ENCODE data around the gene NTSR2.
A peak's percentile ranks its signal among the peaks of the same experiment; 100 is the strongest.

NTSR2 gene

GRCh38 chr2:11688222-11689069, 18.5 kb upstream of the NTSR2 start:
- peaks cover 11% of the 10 kb centered on the region for H3K4me1 Mint-ChIP-seq (ENCODE audit: low read depth)
- H3K4me3 Mint-ChIP-seq, result peak overlapping the region; percentile 65
- H3K27ac Mint-ChIP-seq, result peak overlapping the region; percentile 22
- peaks cover 2% of the 10 kb centered on the region for H3K27me3 Mint-ChIP-seq
- no peaks in the 10 kb centered on the region for H3K9me3 Mint-ChIP-seq (ENCODE audit: low read depth)
- no peaks in the 10 kb centered on the region for H3K36me3 Mint-ChIP-seq

GRCh38 chr2:11687736-11688135, 17.7 kb upstream of the NTSR2 start:
- Mint-ChIP-seq H3K4me3 (no peak overlapping the region), H3K36me3 (no peaks in the 10 kb centered on the region), H3K27ac (no peak overlapping the region), H3K4me1 (ENCODE audit: low read depth) (peaks cover 8% of the 10 kb centered on the region), H3K9me3 (ENCODE audit: low read depth) (no peaks in the 10 kb centered on the region), H3K27me3 (peaks cover 2% of the 10 kb centered on the region)

GRCh38 chr2:11685906-11686470, 16.0 kb upstream of the NTSR2 start:
- Mint-ChIP-seq H3K4me3 (no peak overlapping the region), H3K9me3 (ENCODE audit: low read depth) (no peaks in the 10 kb centered on the region), H3K36me3 (no peaks in the 10 kb centered on the region), H3K4me1 (ENCODE audit: low read depth) (peaks cover 11% of the 10 kb centered on the region), H3K27me3 (peaks cover 2% of the 10 kb centered on the region), H3K27ac (no peak overlapping the region)

- no peak overlapping the region for H3K27ac Mint-ChIP-seq
- no peak overlapping the region for H3K4me3 Mint-ChIP-seq
- H3K9me3 Mint-ChIP-seq (ENCODE audit: low read depth), result no peaks in the 10 kb centered on the region
- peaks cover 2% of the 10 kb centered on the region for H3K27me3 Mint-ChIP-seq
- peaks cover 11% of the 10 kb centered on the region for H3K4me1 Mint-ChIP-seq (ENCODE audit: low read depth)
- H3K36me3 Mint-ChIP-seq, result no peaks in the 10 kb centered on the region
These were observed 15.0 kb upstream of the NTSR2 start for GRCh38 chr2:11684894-11685460.

GRCh38 chr2:11683966-11684365, 14.0 kb upstream of the NTSR2 start:
- H3K27ac Mint-ChIP-seq, result no peak overlapping the region
- no peaks in the 10 kb centered on the region for H3K36me3 Mint-ChIP-seq
- H3K4me1 Mint-ChIP-seq (ENCODE audit: low read depth), result peaks cover 11% of the 10 kb centered on the region
- no peak overlapping the region for H3K4me3 Mint-ChIP-seq
- H3K27me3 Mint-ChIP-seq, result peaks cover 2% of the 10 kb centered on the region
- H3K9me3 Mint-ChIP-seq (ENCODE audit: low read depth), result no peaks in the 10 kb centered on the region

GRCh38 chr2:11683476-11683875, 13.5 kb upstream of the NTSR2 start:
- Mint-ChIP-seq H3K27ac (no peak overlapping the region), H3K36me3 (no peaks in the 10 kb centered on the region), H3K4me3 (no peak overlapping the region), H3K4me1 (ENCODE audit: low read depth) (peaks cover 8% of the 10 kb centered on the region), H3K27me3 (peaks cover 2% of the 10 kb centered on the region), H3K9me3 (ENCODE audit: low read depth) (no peaks in the 10 kb centered on the region)

- Mint-ChIP-seq H3K36me3 (no peaks in the 10 kb centered on the region), H3K4me3 (no peak overlapping the region), H3K27me3 (no peaks in the 10 kb centered on the region), H3K27ac (no peak overlapping the region), H3K4me1 (ENCODE audit: low read depth) (peaks cover 3% of the 10 kb centered on the region), H3K9me3 (ENCODE audit: low read depth) (no peaks in the 10 kb centered on the region)
These were observed 12.6 kb upstream of the NTSR2 start for GRCh38 chr2:11682590-11682915.

- Mint-ChIP-seq H3K4me3 (no peak overlapping the region), H3K9me3 (ENCODE audit: low read depth) (no peaks in the 10 kb centered on the region), H3K4me1 (ENCODE audit: low read depth) (peaks cover 3% of the 10 kb centered on the region), H3K27ac (no peak overlapping the region), H3K27me3 (no peaks in the 10 kb centered on the region), H3K36me3 (no peaks in the 10 kb centered on the region)
These were observed 12.0 kb upstream of the NTSR2 start for GRCh38 chr2:11681722-11682589.

GRCh38 chr2:11680901-11681721, 11.1 kb upstream of the NTSR2 start:
- no peak overlapping the region for H3K4me3 Mint-ChIP-seq
- H3K9me3 Mint-ChIP-seq (ENCODE audit: low read depth), result no peaks in the 10 kb centered on the region
- H3K27ac Mint-ChIP-seq, result no peak overlapping the region
- peaks cover 5% of the 10 kb centered on the region for H3K27me3 Mint-ChIP-seq
- no peaks in the 10 kb centered on the region for H3K36me3 Mint-ChIP-seq
- peaks cover 3% of the 10 kb centered on the region for H3K4me1 Mint-ChIP-seq (ENCODE audit: low read depth)

- H3K9me3 Mint-ChIP-seq (ENCODE audit: low read depth), result no peaks in the 10 kb centered on the region
- no peak overlapping the region for H3K27ac Mint-ChIP-seq
- peaks cover 8% of the 10 kb centered on the region for H3K27me3 Mint-ChIP-seq
- H3K4me1 Mint-ChIP-seq (ENCODE audit: low read depth), result peaks cover 3% of the 10 kb centered on the region
- no peak overlapping the region for H3K4me3 Mint-ChIP-seq
- no peaks in the 10 kb centered on the region for H3K36me3 Mint-ChIP-seq
These were observed 10.3 kb upstream of the NTSR2 start for GRCh38 chr2:11680182-11680900.

- Mint-ChIP-seq H3K4me3 (no peak overlapping the region), H3K4me1 (ENCODE audit: low read depth) (peaks cover 3% of the 10 kb centered on the region), H3K9me3 (ENCODE audit: low read depth) (no peaks in the 10 kb centered on the region), H3K27ac (no peak overlapping the region), H3K36me3 (no peaks in the 10 kb centered on the region), H3K27me3 (peaks cover 13% of the 10 kb centered on the region)
These were observed 9.6 kb upstream of the NTSR2 start for GRCh38 chr2:11679486-11680181.

- Mint-ChIP-seq H3K4me3 (no peak overlapping the region), H3K36me3 (no peaks in the 10 kb centered on the region), H3K4me1 (ENCODE audit: low read depth) (peaks cover 3% of the 10 kb centered on the region), H3K9me3 (ENCODE audit: low read depth) (no peaks in the 10 kb centered on the region), H3K27me3 (peaks cover 15% of the 10 kb centered on the region), H3K27ac (no peak overlapping the region)
These were observed 9.0 kb upstream of the NTSR2 start for GRCh38 chr2:11679016-11679415.

GRCh38 chr2:11678306-11678960, 8.4 kb upstream of the NTSR2 start:
- Mint-ChIP-seq H3K27me3 (peaks cover 17% of the 10 kb centered on the region), H3K9me3 (ENCODE audit: low read depth) (no peaks in the 10 kb centered on the region)

More at GRCh38 chr2:11678306-11678960, 8.4 kb upstream of the NTSR2 start:
- H3K4me3 Mint-ChIP-seq, result no peak overlapping the region
- H3K4me1 Mint-ChIP-seq (ENCODE audit: low read depth), result peaks cover 3% of the 10 kb centered on the region
- no peaks in the 10 kb centered on the region for H3K36me3 Mint-ChIP-seq
- no peak overlapping the region for H3K27ac Mint-ChIP-seq
